K562 (cell line): ENCODE results near the gene FEN1. TPM values are rescaled to one million over a fixed set of nuclear protein-coding genes. Genes with fewer than 3 reads are reported as not detected.

ENCODE experiments used
- ATF7 ChIP-seq: fragments of 450-650 bp; IDR thresholded peaks from 2 replicates; pipeline ENCODE4 v1.7.1; 2014; ENCODE audit warnings: mild to moderate bottlenecking, moderate library complexity
- CREB1 ChIP-seq, 2 experiments: sonication (generic) in 1 of 2; formaldehyde crosslinking in 1 of 2; IDR thresholded peaks; 2 replicates each; pipeline versions ENCODE4 v1.6.1 to v1.8.0; 2012 to 2022; ENCODE audit warnings: inconsistent platforms in 1 of 2, mild to moderate bottlenecking in 1 of 2, missing genetic modification reagents in 1 of 2, moderate library complexity in 1 of 2
- CREM ChIP-seq: IDR thresholded peaks from 2 replicates; pipeline ENCODE4 v1.6.1; 2014; ENCODE audit warnings: antibody characterized with exemption, low read depth
- ELF4 ChIP-seq: fragments of 450-650 bp; formaldehyde crosslinking; IDR thresholded peaks from 2 replicates; pipeline ENCODE4 v1.4.0; 2022; ENCODE audit warnings: missing genetic modification characterization
- FOXO4 ChIP-seq: fragments of 450-650 bp; formaldehyde crosslinking; IDR thresholded peaks from 2 replicates; pipeline ENCODE4 v1.4.0; 2020; ENCODE audit warnings: mild to moderate bottlenecking, moderate library complexity
- GATAD2B ChIP-seq: fragments of 450-650 bp; IDR thresholded peaks from 2 replicates; pipeline ENCODE4 v1.6.1; 2017; ENCODE audit warnings: mild to moderate bottlenecking, borderline replicate concordance
- HINFP ChIP-seq: fragments of 450-650 bp; conservative IDR thresholded peaks from 2 replicates; pipeline ENCODE4 v1.6.1; 2016; ENCODE audit warnings: missing genetic modification characterization, low read depth, mild to moderate bottlenecking, control low read depth, missing compliant biosample characterization
- KDM2B ChIP-seq: fragments of 250-450 bp; sonication (Bioruptor Pico); IDR thresholded peaks from 2 replicates; pipeline ENCODE4 v1.8.0; 2021; ENCODE audit warnings: mild to moderate bottlenecking, moderate library complexity
- MYC ChIP-seq, 2 experiments: fragments of 250-450 bp in 1 of 2; sonication (Bioruptor Pico) in 1 of 2; IDR thresholded peaks; 2 replicates each; pipeline versions ENCODE4 v1.5.1 to v1.6.1; 2012 to 2021; ENCODE audit warnings: low read depth in 2 of 2, borderline replicate concordance in 1 of 2, improper control_type of control experiment in 1 of 2, low read length in 1 of 2, mild to moderate bottlenecking in 1 of 2, moderate library complexity in 1 of 2
- SPI1 ChIP-seq: IDR thresholded peaks from 2 replicates; pipeline ENCODE4 v1.6.1; 2011; ENCODE audit warnings: low read depth, low read length, control low read depth, borderline replicate concordance
- STAT5B ChIP-seq: fragments of 250-450 bp; sonication (Bioruptor Pico); IDR thresholded peaks from 2 replicates; pipeline ENCODE4 v1.8.0; 2021; ENCODE audit warnings: mild to moderate bottlenecking, inconsistent platforms
- THRA ChIP-seq: fragments of 450-650 bp; IDR thresholded peaks from 2 replicates; pipeline ENCODE4 v1.6.1; 2017; ENCODE audit warnings: mild to moderate bottlenecking, moderate library complexity
- TSC22D4 ChIP-seq: fragments of 450-650 bp; IDR thresholded peaks from 2 replicates; pipeline ENCODE4 v1.6.1; 2016; ENCODE audit warnings: missing genetic modification characterization, missing biosample characterization, control low read depth
- YY1 ChIP-seq, 3 experiments: IDR thresholded peaks; 2 replicates each; pipeline ENCODE4 v1.6.1; 2011; ENCODE audit warnings: low read length in 2 of 3, mild to moderate bottlenecking in 2 of 3, moderate library complexity in 2 of 3, borderline replicate concordance in 1 of 3, control low read depth in 1 of 3, low read depth in 1 of 3; ENCODE audit not compliant: insufficient read depth in 3 of 3, insufficient replicate concordance in 2 of 3, control insufficient read depth in 1 of 3, insufficient read length in 1 of 3; ENCODE audit errors: extremely low read depth in 1 of 3
- ZNF217 ChIP-seq: sonication (generic); formaldehyde crosslinking; IDR thresholded peaks from 2 replicates; pipeline ENCODE4 v1.8.0; 2022; ENCODE audit warnings: mild to moderate bottlenecking, missing genetic modification reagents
- ZNF277 ChIP-seq: fragments of 250-450 bp; sonication (Bioruptor Pico); IDR thresholded peaks from 2 replicates; pipeline ENCODE4 v1.8.0; 2022; ENCODE audit warnings: inconsistent platforms, mild to moderate bottlenecking, moderate library complexity, borderline replicate concordance
- polyA plus RNA-seq, 8 experiments: library from polyadenylated mRNA; depleted of rRNA in 4 of 8; stranded (reverse) in 5 of 8; unstranded in 3 of 8; fragments of >200 nt; fragmentation: Nextera tagmentation in 2 of 8; fragmentation: Illumina TruSeq in 1 of 8; extraction: Ambion mirVana in 2 of 8; extraction: Trizol in 1 of 8; gene quantifications; 2 replicates each; pipeline versions ENCODE4 v1.2.1 to v1.2.3, GENCODE V29; 2011 to 2014; ENCODE audit warnings: inconsistent platforms in 1 of 8, missing spikeins in 1 of 8
- total RNA-seq, 7 experiments: library from RNA; depleted of rRNA in 6 of 7; stranded (reverse); fragments of >200 nt in 6 of 7; fragmentation: Illumina TruSeq in 2 of 7; extraction: Trizol in 2 of 7; gene quantifications; 2 replicates each; pipeline versions ENCODE4 v1.2.1 to v1.2.3, GENCODE V29; 2011 to 2021; ENCODE audit warnings: low replicate concordance in 1 of 7

The FEN1 gene
- total and polyA plus RNA-seq, 9 of the 15 experiments (the other 6 are each of a cell fraction or from before 2014, with no cell fraction given), result 58.1 to 156 (median 137) TPM

GRCh38 chr11:61814958-61815789 is 22.5 kb downstream of the FEN1 start (continued):
- TF ChIP-seq FOXO4 (CRISPR knock-in tag) (peak; percentile 32; the same call in 1 of the 2 replicates), CREB1 (IDR thresholded peaks at IDR 0.05) (peak; percentile 81), CREB1 (CRISPR knock-in tag; IDR thresholded peaks at IDR 0.05) (peak; percentile 87), TSC22D4 (no peak), SPI1 (peak; percentile 47; the same call in 1 of the 2 replicates), ELF4 (CRISPR knock-in tag) (peak; percentile 77), ZNF277 (CRISPR knock-in tag) (no peak), HINFP (tag) (peak; percentile 47; the same call in 1 of the 2 replicates), ZNF217 (CRISPR knock-in tag) (no peak), THRA (no peak), CREM (peak; percentile 78), YY1 (IDR thresholded peaks at IDR 0.05; ENCODE audit: borderline replicate concordance in 1 of 3, control insufficient read depth in 1 of 3, extremely low read depth in 1 of 3, insufficient read depth in 3 of 3, insufficient read length in 1 of 3, insufficient replicate concordance in 2 of 3, low read depth in 1 of 3, low read length in 2 of 3) (peak in 2 of 3 experiments; percentile 78 to 81), KDM2B (no peak), STAT5B (CRISPR knock-in tag) (no peak), MYC (IDR thresholded peaks at IDR 0.05; ENCODE audit: low read depth, low read length) (peak; percentile 53; the same call in 1 of the 2 replicates), MYC (CRISPR knock-in tag; IDR thresholded peaks at IDR 0.05; ENCODE audit: borderline replicate concordance, low read depth) (peak; percentile 78), GATAD2B (no peak), ATF7 (peak; percentile 85)
